SKM-1 (cell line): ENCODE data around the gene SVEP1.
"Not testable (repeated sequence)": the region's sequence is repeated elsewhere in the genome, so short reads cannot be mapped to it uniquely, and the experiment has no call there.

Experiments
- DNase-seq: peaks from one replicate; lab custom pipeline; 2025; ENCODE audit not compliant: unreplicated experiment; lab: John Stamatoyannopoulos, UW

SVEP1 gene

DNA sequence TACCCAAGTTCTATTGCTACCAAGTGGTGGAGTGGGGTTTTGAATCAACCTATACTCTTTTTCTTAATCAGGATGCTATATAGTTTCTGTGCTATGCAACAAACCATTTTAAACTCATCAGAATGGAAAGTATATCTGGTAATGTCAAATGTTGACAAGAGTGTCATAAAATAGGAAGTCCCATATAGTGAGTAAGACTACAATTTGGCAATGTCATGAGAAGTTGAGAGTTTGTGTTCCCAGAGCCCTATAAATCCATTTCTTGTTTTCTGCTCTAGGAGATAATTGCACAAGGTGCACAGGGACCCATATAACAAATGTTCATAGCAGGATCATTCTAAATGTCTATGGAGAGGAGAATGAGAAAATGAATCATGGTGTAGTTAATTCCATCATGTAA, 132.1 kb downstream of the SVEP1 start:
- DNase-seq: no peak

DNA sequence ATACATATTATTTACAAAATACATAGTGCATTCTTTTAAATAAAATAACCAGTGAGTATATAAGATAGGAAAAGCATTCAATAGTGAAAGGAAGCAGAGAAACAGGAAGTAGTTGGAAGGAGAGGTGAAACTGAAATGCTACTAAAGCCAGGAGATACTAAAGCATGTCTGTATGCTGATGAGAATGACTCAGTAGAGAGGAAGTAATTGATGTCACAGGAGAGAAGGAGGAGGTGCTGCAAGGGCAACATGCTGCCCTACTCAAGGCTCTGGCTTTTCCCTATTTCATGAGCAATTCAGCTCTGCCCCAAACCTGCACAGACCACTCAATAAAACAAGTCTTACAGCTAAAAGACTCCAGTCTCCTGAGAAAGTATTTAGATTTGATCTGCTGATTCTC, 133.4 kb downstream of the SVEP1 start:
- no peak for DNase-seq

DNA sequence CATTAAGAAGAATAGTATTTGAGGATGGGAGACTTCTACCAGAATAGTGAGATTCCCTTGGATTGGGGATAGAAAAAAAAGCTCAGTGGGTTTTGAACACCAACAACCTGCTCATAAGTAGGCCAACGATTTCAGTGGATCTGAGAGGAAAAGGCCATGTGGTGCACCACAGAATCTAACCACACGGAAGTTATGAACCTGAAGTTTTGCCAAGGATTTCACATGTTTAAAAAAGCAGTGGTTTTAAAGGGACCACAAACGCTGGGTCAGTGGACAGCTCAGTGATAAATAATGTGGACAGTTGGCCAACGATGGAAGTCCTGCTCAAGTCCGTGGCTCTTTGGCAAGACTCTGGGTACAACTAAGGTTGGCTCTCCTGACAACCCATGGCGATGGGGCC, 134.6 kb downstream of the SVEP1 start:
- DNase-seq: no peak

DNA sequence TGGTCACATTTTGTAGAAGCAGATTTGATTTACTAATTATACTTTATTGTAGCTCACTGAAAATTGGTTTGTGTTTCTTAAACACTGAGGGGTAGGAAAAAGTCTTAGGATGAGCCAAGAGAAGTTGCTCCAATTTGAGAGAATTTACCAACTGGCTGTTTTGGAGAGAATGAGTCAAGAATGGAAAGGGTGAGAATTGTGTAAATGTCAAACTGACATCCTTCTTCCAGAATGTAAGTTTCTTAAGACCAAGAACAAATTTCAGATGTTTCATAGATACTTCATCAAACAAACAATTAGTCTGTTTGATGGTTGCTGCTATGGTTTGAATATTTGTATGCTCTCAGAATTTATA, 135.7 kb downstream of the SVEP1 start:
- no peak for DNase-seq

GRCh38 chr9:110443146-110443865, 136.2 kb downstream of the SVEP1 start:
- DNase-seq: no peak

- no peak for DNase-seq
These were observed 138.7 kb downstream of the SVEP1 start for GRCh38 chr9:110440796-110441195.

GRCh38 chr9:110440172-110440571, 139.4 kb downstream of the SVEP1 start:
- DNase-seq: no peak

- no peak for DNase-seq
These were observed 147.3 kb downstream of the SVEP1 start for GRCh38 chr9:110432253-110432652.

DNA sequence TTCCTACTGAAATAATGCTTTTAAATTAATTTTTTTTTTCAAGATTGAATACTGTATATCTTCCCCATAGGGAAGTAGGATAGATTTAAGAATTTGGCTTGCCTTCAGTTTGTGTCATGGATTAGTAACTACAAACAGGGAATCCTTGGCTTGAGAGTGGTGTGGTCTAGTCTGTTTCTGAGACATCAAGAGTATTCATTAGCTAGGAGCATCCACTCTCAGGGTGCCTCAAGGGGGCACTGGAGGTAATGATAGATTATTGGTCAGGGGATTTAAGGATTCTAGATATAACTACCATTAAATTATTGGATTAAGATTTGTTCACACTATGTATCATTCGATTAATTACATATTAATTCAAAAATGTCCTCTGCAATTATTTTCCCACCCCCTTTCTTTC, 150.1 kb downstream of the SVEP1 start:
- no peak for DNase-seq

- DNase-seq: no peak
These were observed 151.9 kb downstream of the SVEP1 start for GRCh38 chr9:110427497-110428104.

DNA sequence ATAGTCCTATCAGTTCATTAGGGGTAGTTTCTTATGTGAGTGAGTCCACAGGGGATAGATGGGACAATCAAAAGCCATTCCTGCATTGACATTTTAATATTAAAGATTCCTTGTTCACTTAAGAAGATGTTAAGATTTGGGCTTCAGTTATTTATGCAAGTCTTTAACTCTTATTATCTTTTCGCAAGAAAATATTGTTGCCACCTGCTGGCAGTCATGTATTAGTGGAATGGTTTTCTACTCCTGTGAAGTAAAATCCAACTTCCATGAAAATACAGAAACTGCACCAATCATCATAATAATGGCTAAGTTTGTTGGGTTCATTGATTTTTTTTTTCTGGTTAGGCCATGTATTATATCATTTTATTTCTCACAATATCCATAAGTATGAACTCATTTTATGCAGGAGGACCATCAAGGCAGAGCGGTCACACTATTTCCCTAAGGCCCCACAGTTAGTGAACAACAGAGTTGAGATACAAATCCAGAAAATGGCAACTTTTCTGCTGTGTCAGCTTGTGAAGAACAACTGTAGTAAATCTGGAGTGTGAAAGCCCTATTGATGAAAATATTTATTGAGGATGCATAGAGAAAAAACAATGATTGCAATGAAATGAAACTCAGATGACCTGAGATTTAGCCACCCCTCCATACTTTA, 153.4 kb downstream of the SVEP1 start:
- no peak for DNase-seq

DNA sequence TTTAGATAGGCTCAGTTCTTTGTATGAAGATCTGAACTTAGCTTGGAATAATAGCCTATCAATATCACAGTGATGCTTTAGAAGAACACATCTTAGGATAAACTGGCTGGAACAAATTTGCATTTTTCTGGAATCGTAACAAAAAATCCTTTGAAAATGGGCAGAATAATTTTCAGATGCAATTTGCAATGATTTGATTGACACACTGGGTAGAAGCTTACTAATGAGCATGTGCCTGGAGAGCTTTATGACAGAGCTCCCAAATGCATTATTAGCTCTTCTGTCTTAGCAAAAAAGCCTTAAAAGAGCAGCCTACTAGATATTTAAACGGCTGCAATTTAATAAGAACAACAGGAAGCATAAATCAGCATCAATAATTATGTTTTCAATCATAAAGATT, 165.1 kb downstream of the SVEP1 start:
- no peak for DNase-seq

DNA sequence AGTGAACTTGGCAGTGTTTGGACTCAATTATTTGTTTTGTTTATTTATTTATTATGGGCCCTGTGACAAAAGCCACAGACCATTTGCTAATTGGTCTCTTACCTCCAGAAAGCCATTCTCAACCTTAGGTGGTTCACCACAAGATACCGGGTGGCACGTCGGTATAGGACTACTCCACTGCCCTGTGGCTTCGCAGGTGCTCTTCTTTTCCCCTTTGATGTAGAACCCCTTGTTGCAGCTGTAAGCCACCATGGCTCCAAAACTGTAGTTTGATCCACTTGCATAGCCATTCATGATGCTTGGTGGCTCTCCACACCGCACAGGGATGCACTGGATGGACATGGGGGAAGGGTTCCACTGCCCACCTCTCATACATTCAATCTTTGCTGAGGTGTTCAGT, 168.6 kb downstream of the SVEP1 start:
- no peak for DNase-seq

DNA sequence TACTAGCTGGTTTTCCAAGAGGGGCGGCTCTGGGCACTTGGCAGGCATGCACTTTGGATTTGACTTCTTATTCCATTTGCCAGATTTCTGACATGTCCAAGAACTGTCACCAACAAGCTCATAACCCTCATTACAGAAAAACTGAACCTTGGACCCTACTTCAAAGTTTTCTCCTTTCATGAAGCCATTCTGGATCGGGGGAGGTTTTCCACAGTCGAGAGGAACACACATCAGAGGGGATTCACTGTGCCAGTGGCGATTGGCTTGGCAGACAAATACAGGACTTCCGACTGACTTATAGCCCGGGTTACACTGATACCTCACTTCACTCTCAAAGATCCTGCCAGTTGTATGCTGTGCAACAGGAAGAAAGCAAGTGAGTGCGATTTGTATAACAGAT, 170.9 kb downstream of the SVEP1 start:
- no peak for DNase-seq

DNA sequence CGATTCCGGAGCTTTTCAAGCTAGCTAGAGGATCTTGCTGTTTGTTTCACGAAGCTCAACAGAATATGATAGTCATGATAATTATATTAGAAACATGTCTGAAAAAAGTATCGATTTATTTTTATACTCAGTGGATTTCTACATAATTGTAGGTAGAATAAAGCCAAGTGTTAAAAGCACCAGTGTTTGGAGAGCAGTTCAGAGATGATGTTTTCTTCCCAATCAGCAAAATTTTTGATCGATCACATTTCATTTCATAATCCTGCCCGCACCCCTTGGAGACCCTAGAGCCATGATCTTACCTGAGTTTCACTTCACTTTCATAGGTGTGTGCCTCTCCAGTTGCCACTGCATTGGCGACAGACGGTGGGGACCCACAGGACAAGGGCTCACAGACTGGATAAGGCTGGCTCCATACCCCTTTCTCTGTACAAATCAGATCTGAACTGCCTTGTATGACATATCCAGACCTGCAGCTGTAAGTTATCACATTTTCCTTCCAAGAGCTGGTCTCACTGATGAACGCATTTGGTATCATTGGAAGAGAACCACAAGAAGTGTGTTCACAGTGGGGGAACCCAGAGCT, 173.6 kb downstream of the SVEP1 start:
- no peak for DNase-seq

DNA sequence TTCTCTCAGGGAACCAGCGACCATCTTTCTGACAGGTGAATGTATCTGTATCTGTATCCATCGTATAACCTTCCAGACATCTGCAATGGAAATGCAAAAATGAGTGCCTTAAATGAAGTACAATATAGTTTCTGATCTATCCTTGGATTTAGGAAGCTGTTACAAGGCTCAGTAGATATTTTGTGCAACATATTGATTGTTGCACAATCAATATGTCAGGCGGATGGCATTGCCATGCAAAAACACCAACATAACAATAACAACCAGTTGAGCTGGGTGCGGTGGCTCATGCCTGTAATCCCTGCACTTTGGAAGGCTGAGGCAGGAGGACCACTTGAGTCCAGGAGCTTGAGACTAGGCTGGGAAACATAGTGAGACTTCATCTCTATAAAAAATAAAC, 175.1 kb downstream of the SVEP1 start:
- no peak for DNase-seq

GRCh38 chr9:110399983-110400382, 179.6 kb downstream of the SVEP1 start:
- DNase-seq: no peak

GRCh38 chr9:110398992-110399391, 180.5 kb downstream of the SVEP1 start:
- not testable (repeated sequence) for DNase-seq

- DNase-seq: no peak
These were observed 187.6 kb downstream of the SVEP1 start for GRCh38 chr9:110391826-110392485.

DNA sequence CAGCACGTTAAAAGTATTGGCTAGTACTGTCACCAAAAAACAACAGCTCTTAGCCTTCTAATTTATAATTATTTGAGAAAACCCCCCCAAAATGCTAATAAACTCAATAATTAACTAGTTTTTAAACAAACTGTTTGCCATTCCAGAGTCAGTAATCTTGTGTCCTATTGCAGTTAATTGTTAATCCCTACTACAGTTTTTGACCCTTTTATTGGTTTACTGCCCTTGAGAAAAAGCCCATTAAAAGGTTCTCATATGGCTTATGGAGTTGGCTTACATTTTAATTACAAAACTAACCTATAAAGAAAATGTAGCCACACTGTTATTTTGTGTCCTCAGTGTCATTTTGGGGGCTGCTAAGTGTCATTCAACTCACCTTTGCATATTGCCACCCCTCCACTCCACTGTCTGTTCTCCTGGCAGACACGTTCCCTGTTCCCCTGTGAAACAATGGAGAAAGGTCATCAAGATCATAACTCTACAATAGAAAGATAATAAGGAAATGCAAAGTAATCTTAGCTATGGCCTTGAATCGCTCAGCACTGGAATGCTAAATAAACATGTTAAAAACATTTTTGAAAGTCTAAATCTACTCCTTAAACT, 190.3 kb downstream of the SVEP1 start:
- no peak for DNase-seq

- no peak for DNase-seq
These were observed 196.1 kb downstream of the SVEP1 start for GRCh38 chr9:110383491-110383890.
